Measurements from ENCODE around the gene PGA3. TPM values are rescaled to one million over a fixed set of nuclear protein-coding genes. Genes with fewer than 3 reads are reported as not detected.

The PGA3 gene
- total and polyA plus RNA-seq, 7 donors, result 0.06 to 25.2 (median 2.5) TPM; not detected in 2

- peak; percentile 10 for DNase-seq
- H3K4me3 ChIP-seq, result no peak overlapping the region
- intact Hi-C loops (cut with DNase I), result no loop called here
- no peak for TF ChIP-seq POLR2A (IDR thresholded peaks at IDR 0.05)
- TF ChIP-seq EP300 (IDR thresholded peaks at IDR 0.05), result no peak
- TF ChIP-seq POLR2AphosphoS5 (IDR thresholded peaks at IDR 0.05), result no peak
- TF ChIP-seq CTCF (IDR thresholded peaks at IDR 0.05), result no peak
- WGBS, 2 donors, result 94% methylated on average over 9 of the region's 9 CpGs
- H3K4me1 ChIP-seq, result no peaks in the 10 kb centered on the region
- H3K9me3 ChIP-seq, result no peaks in the 10 kb centered on the region
- H3K27me3 ChIP-seq, result no peaks in the 10 kb centered on the region
- H3K27ac ChIP-seq, result no peak overlapping the region
- H3K36me3 ChIP-seq, result no peaks in the 10 kb centered on the region
Observed at GRCh38 chr11:61168042-61168688, 35.1 kb upstream of the PGA3 start.

GRCh38 chr11:61168800-61169199, 34.5 kb upstream of the PGA3 start:
- H3K27me3 ChIP-seq, result no peaks in the 10 kb centered on the region
- intact Hi-C loops (cut with DNase I), result no loop called here
- no peak overlapping the region for H3K27ac ChIP-seq
- no peaks in the 10 kb centered on the region for H3K9me3 ChIP-seq
- no peak for DNase-seq
- H3K4me1 ChIP-seq, result no peaks in the 10 kb centered on the region
- 87 to 91% methylated on average over 1 of the region's 1 CpG for WGBS, 2 donors
- no peak for TF ChIP-seq EP300 (IDR thresholded peaks at IDR 0.05)
- TF ChIP-seq POLR2A (IDR thresholded peaks at IDR 0.05), result no peak
- no peak for TF ChIP-seq CTCF (IDR thresholded peaks at IDR 0.05)
- no peak for TF ChIP-seq POLR2AphosphoS5 (IDR thresholded peaks at IDR 0.05)
- H3K36me3 ChIP-seq, result no peaks in the 10 kb centered on the region
- no peak overlapping the region for H3K4me3 ChIP-seq

GRCh38 chr11:61170566-61170965, 32.7 kb upstream of the PGA3 start:
- no peak overlapping the region for H3K4me3 ChIP-seq
- TF ChIP-seq CTCF (IDR thresholded peaks at IDR 0.05), result no peak
- no peak for TF ChIP-seq POLR2A (IDR thresholded peaks at IDR 0.05)
- no peak for TF ChIP-seq EP300 (IDR thresholded peaks at IDR 0.05)
- TF ChIP-seq POLR2AphosphoS5 (IDR thresholded peaks at IDR 0.05), result no peak
- no peak overlapping the region for H3K27ac ChIP-seq
- H3K9me3 ChIP-seq, result no peaks in the 10 kb centered on the region
- no peaks in the 10 kb centered on the region for H3K36me3 ChIP-seq
- no peaks in the 10 kb centered on the region for H3K27me3 ChIP-seq
- intact Hi-C loops (cut with DNase I), result no loop called here
- H3K4me1 ChIP-seq, result no peaks in the 10 kb centered on the region
- WGBS, 2 donors, result 88 to 91% methylated on average over 9 of the region's 9 CpGs
- DNase-seq, result peak; percentile 46

GRCh38 chr11:61171907-61172306, 31.4 kb upstream of the PGA3 start:
- intact Hi-C loops (cut with DNase I), result no loop called here
- no peak for DNase-seq
- Histone ChIP-seq H3K27me3 (no peaks in the 10 kb centered on the region), H3K27ac (no peak overlapping the region), H3K4me1 (no peaks in the 10 kb centered on the region), H3K4me3 (no peak overlapping the region), H3K9me3 (no peaks in the 10 kb centered on the region), H3K36me3 (no peaks in the 10 kb centered on the region)
- TF ChIP-seq POLR2AphosphoS5 (IDR thresholded peaks at IDR 0.05), result no peak
- TF ChIP-seq POLR2A (IDR thresholded peaks at IDR 0.05), result no peak
- no peak for TF ChIP-seq CTCF (IDR thresholded peaks at IDR 0.05)
- TF ChIP-seq EP300 (IDR thresholded peaks at IDR 0.05), result no peak
- WGBS, 2 donors, result 48 to 52% methylated on average over 3 of the region's 3 CpGs

GRCh38 chr11:61172356-61172755, 31.0 kb upstream of the PGA3 start:
- 54 to 79% methylated on average over 5 of the region's 5 CpGs for WGBS, 2 donors
- Histone ChIP-seq H3K27me3 (no peaks in the 10 kb centered on the region), H3K4me3 (no peak overlapping the region), H3K36me3 (no peaks in the 10 kb centered on the region), H3K27ac (no peak overlapping the region), H3K4me1 (no peaks in the 10 kb centered on the region), H3K9me3 (no peaks in the 10 kb centered on the region)
- TF ChIP-seq CTCF (IDR thresholded peaks at IDR 0.05), result no peak
- no peak for TF ChIP-seq EP300 (IDR thresholded peaks at IDR 0.05)
- TF ChIP-seq POLR2A (IDR thresholded peaks at IDR 0.05), result no peak
- no peak for TF ChIP-seq POLR2AphosphoS5 (IDR thresholded peaks at IDR 0.05)
- peak; percentile 4 for DNase-seq
- intact Hi-C loops (cut with DNase I), result no loop called here
